ENCODE data around the gene ALAS1. TPM values are rescaled to one million over a fixed set of nuclear protein-coding genes. Genes with fewer than 3 reads are reported as not detected.
A peak's percentile ranks its signal among the peaks of the same experiment; 100 is the strongest.

ALAS1 gene
- total and polyA plus RNA-seq, 5 donors = 95.7 to 123 (median 119) TPM

GRCh38 chr3:52229656-52230055 lies 31.7 kb downstream of the ALAS1 start:
- WGBS = 94% methylated on average over 13 of the region's 13 CpGs
- intact Hi-C loops (cut with DNase I) = loop anchor here in 1 of 4 donors (5.0 kb wide), 2 partner anchors 48 to 113 kb away; partner anchors contain the start of gene WDR82
- DNase-seq (peak in 2 of 3 donors; percentile 27 to 38), ATAC-seq (no peak)
- no peaks in the 10 kb centered on the region for H3K4me1 ChIP-seq (ENCODE audit: control insufficient read depth, insufficient read depth, low read length)
- no peak overlapping the region for H3K4me3 ChIP-seq (ENCODE audit: low read length)
- H3K9me3 ChIP-seq (ENCODE audit: control insufficient read depth, low read length) = no peaks in the 10 kb centered on the region
- no peaks in the 10 kb centered on the region for H3K27me3 ChIP-seq (ENCODE audit: control insufficient read depth, insufficient read depth)
- H3K27ac ChIP-seq (ENCODE audit: low read length) = no peak overlapping the region

DNA sequence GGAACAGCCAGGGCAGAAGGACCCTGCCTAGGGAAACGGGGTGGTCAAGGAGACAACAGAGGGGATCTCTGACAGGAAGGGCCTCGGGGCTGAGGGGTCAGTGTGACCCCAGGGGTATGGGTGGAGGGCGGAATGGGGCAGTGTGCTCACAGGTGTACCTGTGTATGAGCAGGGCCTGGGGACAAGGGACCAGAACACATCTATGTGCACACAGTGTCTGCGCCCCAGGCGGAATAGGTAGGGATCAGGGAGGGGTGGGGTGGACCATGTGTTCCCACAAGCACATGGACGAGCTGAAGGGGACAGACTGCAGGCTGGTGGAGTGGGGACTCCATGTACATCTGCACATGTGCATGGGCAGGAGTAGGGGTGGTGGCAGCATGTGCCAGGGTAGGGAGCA lies 32.5 kb downstream of the ALAS1 start:
- DNase-seq (peak in 2 of 3 donors; percentile 32 to 44), ATAC-seq (no peak)
- intact Hi-C loops (cut with DNase I) = loop anchor here in 1 of 4 donors (5.0 kb wide), 2 partner anchors 47 to 112 kb away; partner anchors contain the start of gene WDR82
- Histone ChIP-seq H3K4me1 (ENCODE audit: control insufficient read depth, insufficient read depth, low read length) (peaks cover 2% of the 10 kb centered on the region), H3K27ac (ENCODE audit: low read length) (no peak overlapping the region), H3K4me3 (ENCODE audit: low read length) (no peak overlapping the region), H3K9me3 (ENCODE audit: control insufficient read depth, low read length) (no peaks in the 10 kb centered on the region), H3K27me3 (ENCODE audit: control insufficient read depth, insufficient read depth) (no peaks in the 10 kb centered on the region)
- WGBS = 91% methylated on average over 6 of the region's 6 CpGs

- intact Hi-C loops (cut with DNase I) = loop anchor here in 1 of 4 donors (5.0 kb wide), 2 partner anchors 46 to 111 kb away; partner anchors contain the start of gene WDR82
- H3K27me3 ChIP-seq (ENCODE audit: control insufficient read depth, insufficient read depth) = no peaks in the 10 kb centered on the region
These were observed 33.0 kb downstream of the ALAS1 start for GRCh38 chr3:52230889-52231499.

DNA sequence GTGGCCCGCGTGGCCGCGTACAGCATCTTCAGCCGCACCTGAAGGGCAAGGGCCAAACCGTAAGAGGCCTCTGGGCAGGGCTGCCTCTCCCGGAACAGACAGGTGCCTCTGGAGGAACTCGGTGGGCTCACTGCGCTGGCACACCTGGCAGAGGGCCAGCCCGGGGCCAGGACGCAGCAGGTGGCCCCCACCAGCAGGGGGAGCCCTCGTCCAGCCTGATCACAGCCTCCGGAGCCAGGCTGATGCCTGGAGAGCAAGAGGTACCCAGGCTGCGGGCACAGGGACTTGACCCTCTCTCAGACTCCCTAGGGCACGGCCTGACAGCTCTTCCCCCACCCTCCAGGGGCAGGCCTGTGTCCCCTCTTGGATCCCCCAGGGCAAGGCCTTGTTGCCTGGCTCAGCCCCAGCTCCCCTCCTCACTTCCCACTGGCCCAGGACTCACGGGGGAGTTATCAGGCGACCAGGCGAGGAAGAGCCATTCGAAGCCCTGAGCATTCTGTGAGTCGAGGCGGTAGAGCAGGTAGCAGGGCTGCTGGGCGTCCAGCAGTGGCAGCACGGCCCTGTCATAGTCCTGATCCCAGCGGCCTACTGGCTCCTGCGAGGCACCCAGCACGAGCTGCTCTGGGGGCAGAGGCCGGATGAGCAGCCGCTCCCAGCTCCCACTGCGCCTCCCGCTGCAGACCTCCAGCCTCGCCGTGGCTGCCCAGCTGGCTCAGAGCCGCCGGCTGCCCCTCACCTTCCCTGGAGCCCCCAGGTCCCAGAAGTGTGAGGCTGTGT lies 33.7 kb downstream of the ALAS1 start:
- Histone ChIP-seq H3K27me3 (ENCODE audit: control insufficient read depth, insufficient read depth) (no peaks in the 10 kb centered on the region), H3K4me1 (ENCODE audit: control insufficient read depth, insufficient read depth, low read length) (peaks cover 10% of the 10 kb centered on the region), H3K9me3 (ENCODE audit: control insufficient read depth, low read length) (no peaks in the 10 kb centered on the region), H3K4me3 (ENCODE audit: low read length) (no peak overlapping the region), H3K27ac (ENCODE audit: low read length) (no peak overlapping the region)
- ATAC-seq (peak; percentile 12 to 38), DNase-seq (peak; percentile 77 to 91 (median 89))
- intact Hi-C loops (cut with DNase I) = loop anchor here in 1 of 4 donors (5.0 kb wide), 2 partner anchors 46 to 111 kb away; partner anchors contain the start of gene WDR82
- 74% methylated on average over 34 of the region's 34 CpGs for WGBS

More at GRCh38 chr3:52230889-52231499, 33.0 kb downstream of the ALAS1 start:
- Histone ChIP-seq H3K4me3 (ENCODE audit: low read length) (no peak overlapping the region), H3K4me1 (ENCODE audit: control insufficient read depth, insufficient read depth, low read length) (peaks cover 5% of the 10 kb centered on the region), H3K27ac (ENCODE audit: low read length) (no peak overlapping the region), H3K9me3 (ENCODE audit: control insufficient read depth, low read length) (no peaks in the 10 kb centered on the region)
- ATAC-seq (no peak), DNase-seq (peak in 1 of 3 donors; percentile 50)
- WGBS = 90% methylated on average over 16 of the region's 16 CpGs

DNA sequence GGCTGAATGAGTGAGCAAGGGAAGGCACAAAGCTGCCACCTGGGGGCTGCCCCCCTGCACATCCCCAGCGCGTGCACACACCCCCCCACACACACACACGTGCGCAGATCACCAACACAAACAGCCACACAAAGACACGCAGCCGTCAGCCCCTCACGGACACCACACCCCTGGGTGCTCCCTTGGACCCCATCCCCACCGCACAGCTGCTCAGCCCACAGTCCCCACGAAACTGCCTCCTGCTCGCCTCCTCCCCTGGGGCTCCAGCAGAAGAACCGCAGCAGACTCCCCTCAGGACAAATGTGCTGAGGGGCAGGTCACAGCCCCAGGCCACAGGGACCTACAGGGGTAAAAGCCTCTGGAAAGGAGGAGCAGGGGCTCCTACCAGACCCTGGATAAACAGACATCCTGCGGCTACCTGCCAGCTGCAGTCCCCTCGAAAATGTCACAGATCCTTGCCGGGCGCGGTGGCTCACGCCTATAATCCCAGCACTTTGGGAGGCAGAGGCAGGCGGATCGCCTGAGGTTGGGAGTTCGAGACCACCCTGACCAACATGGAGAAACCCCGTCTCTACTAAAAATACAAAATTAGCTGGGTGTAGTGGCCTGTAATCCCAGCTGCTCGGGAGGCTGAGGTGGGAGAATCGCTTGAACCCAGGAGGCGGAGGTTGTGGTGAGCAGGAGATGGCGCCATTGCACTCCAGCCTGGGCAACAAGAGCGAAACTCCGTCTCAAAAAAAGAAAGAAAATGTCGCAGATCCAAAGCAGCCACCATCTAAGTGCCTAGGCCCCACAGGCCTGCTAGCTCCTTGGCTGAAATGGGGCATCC lies 34.5 kb downstream of the ALAS1 start:
- H3K4me3 ChIP-seq (ENCODE audit: low read length) = no peak overlapping the region
- no peak for ATAC-seq
- H3K27ac ChIP-seq (ENCODE audit: low read length) = no peak overlapping the region
- no peaks in the 10 kb centered on the region for H3K9me3 ChIP-seq (ENCODE audit: control insufficient read depth, low read length)
- peak in 2 of 3 donors; percentile 59 to 60 for DNase-seq
- no peaks in the 10 kb centered on the region for H3K27me3 ChIP-seq (ENCODE audit: control insufficient read depth, insufficient read depth)
- WGBS = 86% methylated on average over 28 of the region's 28 CpGs
- intact Hi-C loops (cut with DNase I) = loop anchor here in 1 of 4 donors (5.0 kb wide), 2 partner anchors 45 to 110 kb away; partner anchors contain the start of gene WDR82
- H3K4me1 ChIP-seq (ENCODE audit: control insufficient read depth, insufficient read depth, low read length) = peaks cover 10% of the 10 kb centered on the region

DNA sequence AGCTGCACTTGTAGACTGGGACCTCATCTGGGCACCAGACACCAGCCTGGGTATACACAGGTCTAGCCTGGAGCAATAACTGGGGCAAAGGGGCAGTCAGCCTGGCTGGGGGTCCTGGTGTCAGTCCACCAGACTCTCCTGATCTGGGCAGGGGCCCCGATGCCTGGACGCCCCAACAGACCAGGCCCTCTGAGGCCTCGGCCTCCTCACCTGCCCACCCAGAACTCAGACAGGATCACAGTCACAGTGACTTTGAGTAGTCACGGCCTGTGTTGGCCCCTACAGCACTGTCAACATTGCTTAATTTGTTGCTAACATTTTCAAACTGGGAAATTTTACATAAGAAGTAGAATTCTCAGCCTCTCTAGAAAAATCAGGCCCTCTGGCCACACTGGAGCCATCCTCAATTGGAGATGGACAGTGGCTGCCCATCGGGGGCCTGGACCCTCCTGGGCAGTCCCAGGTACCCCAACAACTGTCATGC lies 35.2 kb downstream of the ALAS1 start:
- Histone ChIP-seq H3K27me3 (ENCODE audit: control insufficient read depth, insufficient read depth) (no peaks in the 10 kb centered on the region), H3K4me3 (ENCODE audit: low read length) (no peak overlapping the region), H3K4me1 (ENCODE audit: control insufficient read depth, insufficient read depth, low read length) (peaks cover 10% of the 10 kb centered on the region), H3K9me3 (ENCODE audit: control insufficient read depth, low read length) (no peaks in the 10 kb centered on the region), H3K27ac (ENCODE audit: low read length) (no peak overlapping the region)
- intact Hi-C loops (cut with DNase I) = loop anchor here in 1 of 4 donors (5.0 kb wide), 2 partner anchors 44 to 109 kb away; partner anchors contain the start of gene WDR82
- ATAC-seq = no peak
- peak in 2 of 3 donors; percentile 29 to 38 for DNase-seq
- 90% methylated on average over 5 of the region's 5 CpGs for WGBS

GRCh38 chr3:52233968-52234367 lies 36.0 kb downstream of the ALAS1 start:
- intact Hi-C loops (cut with DNase I) = loop anchor here in 1 of 4 donors (5.0 kb wide), 2 partner anchors 43 to 108 kb away; partner anchors contain the start of gene WDR82
- peak overlapping the region; percentile 79 for H3K27ac ChIP-seq (ENCODE audit: low read length)
- H3K27me3 ChIP-seq (ENCODE audit: control insufficient read depth, insufficient read depth) = no peaks in the 10 kb centered on the region
- ATAC-seq (no peak), DNase-seq (peak in 2 of 3 donors; percentile 67 to 74)
- H3K4me1 ChIP-seq (ENCODE audit: control insufficient read depth, insufficient read depth, low read length) = peaks cover 13% of the 10 kb centered on the region
- no peaks in the 10 kb centered on the region for H3K9me3 ChIP-seq (ENCODE audit: control insufficient read depth, low read length)
- H3K4me3 ChIP-seq (ENCODE audit: low read length) = no peak overlapping the region
- 66% methylated on average over 3 of the region's 3 CpGs for WGBS

- no peaks in the 10 kb centered on the region for H3K9me3 ChIP-seq (ENCODE audit: control insufficient read depth, low read length)
- intact Hi-C loops (cut with DNase I) = loop anchor here in 1 of 4 donors (5.0 kb wide), 2 partner anchors 43 to 108 kb away; partner anchors contain the start of gene WDR82
- H3K4me1 ChIP-seq (ENCODE audit: control insufficient read depth, insufficient read depth, low read length) = peaks cover 13% of the 10 kb centered on the region
- ATAC-seq = peak in 1 of 2 donors; percentile 1
- no peaks in the 10 kb centered on the region for H3K27me3 ChIP-seq (ENCODE audit: control insufficient read depth, insufficient read depth)
- DNase-seq = peak in 2 of 3 donors; percentile 69 to 70
- 83% methylated on average over 15 of the region's 15 CpGs for WGBS
- H3K27ac ChIP-seq (ENCODE audit: low read length) = peak overlapping the region; percentile 79
- no peak overlapping the region for H3K4me3 ChIP-seq (ENCODE audit: low read length)
These were observed 36.8 kb downstream of the ALAS1 start for GRCh38 chr3:52234516-52235447.

- H3K4me1 ChIP-seq (ENCODE audit: control insufficient read depth, insufficient read depth, low read length) = peaks cover 17% of the 10 kb centered on the region
- no peaks in the 10 kb centered on the region for H3K9me3 ChIP-seq (ENCODE audit: control insufficient read depth, low read length)
- ATAC-seq (no peak), DNase-seq (peak in 2 of 3 donors; percentile 49 to 51)
- intact Hi-C loops (cut with DNase I) = no loop called here
- peak overlapping the region; percentile 75 for H3K27ac ChIP-seq (ENCODE audit: low read length)
- no peaks in the 10 kb centered on the region for H3K27me3 ChIP-seq (ENCODE audit: control insufficient read depth, insufficient read depth)
- 72% methylated on average over 5 of the region's 5 CpGs for WGBS
- H3K4me3 ChIP-seq (ENCODE audit: low read length) = no peak overlapping the region
These were observed 38.5 kb downstream of the ALAS1 start for GRCh38 chr3:52236424-52236886.
